Measurements from ENCODE around the gene NLRP1.

DNA sequence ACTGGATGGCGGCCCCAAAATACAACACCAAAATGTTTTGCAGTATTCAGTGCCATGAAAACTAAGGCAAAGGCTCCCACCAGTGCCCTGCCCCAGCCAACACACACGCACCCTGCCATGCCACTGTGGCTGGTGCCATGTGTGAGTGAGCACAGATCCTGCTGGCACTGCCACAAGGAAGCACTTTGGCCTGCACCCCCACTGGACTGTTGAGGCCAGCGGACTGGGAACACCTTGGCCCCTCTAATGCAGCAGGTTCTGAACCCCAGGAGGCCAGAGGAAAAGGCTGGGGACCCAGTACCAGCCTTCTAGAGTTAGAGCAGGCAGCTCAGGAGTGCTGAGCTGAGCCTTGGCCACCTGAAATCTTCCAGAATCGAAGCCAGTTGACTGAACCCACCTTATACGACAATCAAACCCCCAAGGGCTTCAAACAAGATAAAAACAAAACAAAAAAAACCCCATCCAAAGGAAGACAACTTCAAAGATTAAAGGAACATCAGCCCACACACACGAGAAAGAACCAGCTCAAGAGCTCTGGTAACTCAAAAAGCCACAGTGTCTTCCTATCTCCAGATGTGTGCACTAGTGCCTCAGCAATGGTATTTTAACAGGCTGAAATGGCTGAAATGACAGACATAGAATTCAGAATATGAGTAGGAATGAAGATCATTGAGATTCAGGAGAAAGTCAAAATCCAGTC is 21.5 kb downstream of the NLRP1 start:
- TF ChIP-seq EP300 (IDR thresholded peaks at IDR 0.05), result no peak
- TF ChIP-seq, protein P1, sequence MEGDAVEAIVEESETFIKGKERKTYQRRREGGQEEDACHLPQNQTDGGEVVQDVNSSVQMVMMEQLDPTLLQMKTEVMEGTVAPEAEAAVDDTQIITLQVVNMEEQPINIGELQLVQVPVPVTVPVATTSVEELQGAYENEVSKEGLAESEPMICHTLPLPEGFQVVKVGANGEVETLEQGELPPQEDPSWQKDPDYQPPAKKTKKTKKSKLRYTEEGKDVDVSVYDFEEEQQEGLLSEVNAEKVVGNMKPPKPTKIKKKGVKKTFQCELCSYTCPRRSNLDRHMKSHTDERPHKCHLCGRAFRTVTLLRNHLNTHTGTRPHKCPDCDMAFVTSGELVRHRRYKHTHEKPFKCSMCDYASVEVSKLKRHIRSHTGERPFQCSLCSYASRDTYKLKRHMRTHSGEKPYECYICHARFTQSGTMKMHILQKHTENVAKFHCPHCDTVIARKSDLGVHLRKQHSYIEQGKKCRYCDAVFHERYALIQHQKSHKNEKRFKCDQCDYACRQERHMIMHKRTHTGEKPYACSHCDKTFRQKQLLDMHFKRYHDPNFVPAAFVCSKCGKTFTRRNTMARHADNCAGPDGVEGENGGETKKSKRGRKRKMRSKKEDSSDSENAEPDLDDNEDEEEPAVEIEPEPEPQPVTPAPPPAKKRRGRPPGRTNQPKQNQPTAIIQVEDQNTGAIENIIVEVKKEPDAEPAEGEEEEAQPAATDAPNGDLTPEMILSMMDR (IDR thresholded peaks at IDR 0.05), result no peak

Data from stomach (tissue), 4 donors.